PC-9 (cell line): ENCODE measurements around the gene RAB29. TPM values are rescaled to one million over a fixed set of nuclear protein-coding genes. Genes with fewer than 3 reads are reported as not detected.
A peak's percentile ranks its signal among the peaks of the same experiment; 100 is the strongest.

ENCODE experiments used
- BruUV-seq: library from RNA; stranded (reverse); fragments of 400-500 nt; replicated peaks from 2 replicates; lab custom pipeline; 2021; lab: Mats Ljungman, UMichigan
- CTCF ChIA-PET: fragments of 300-600 bp; sonication (Branson Sonifier 250); formaldehyde crosslinking; loops from one replicate; lab custom pipeline; 2022; ENCODE audit warnings: antibody characterized with exemption; lab: Charles Lee
- POLR2A ChIA-PET: fragments of 300-600 bp; sonication (Branson Sonifier 250); formaldehyde crosslinking; loops from one replicate; lab custom pipeline; 2022; ENCODE audit warnings: antibody characterized with exemption; ENCODE audit not compliant: unreplicated experiment; lab: Charles Lee
- DNase-seq, 2 experiments: peaks; one replicate each; pipeline versions ENCODE4 v3.0.0 to v3.0.0-alpha.2; 2015 to 2022; ENCODE audit warnings: mixed read lengths in 1 of 2
- H2AFZ ChIP-seq: fragments of 200-600 bp; sonication (generic); 2 replicates; pipeline ENCODE4 v1.8.1; 2017; ENCODE audit warnings: antibody characterized with exemption
- H3F3A ChIP-seq: fragments of 200-600 bp; sonication (generic); 2 replicates; pipeline ENCODE4 v1.8.1; 2017; ENCODE audit warnings: antibody characterized with exemption, mild to moderate bottlenecking, low read depth; ENCODE audit not compliant: insufficient read depth
- H3K27ac ChIP-seq: fragments of 200-600 bp; sonication (generic); 2 replicates; pipeline ENCODE4 v1.6.1; 2016; ENCODE audit warnings: mixed run types
- H3K27me3 ChIP-seq: fragments of 200-600 bp; sonication (generic); 2 replicates; pipeline ENCODE4 v1.6.1; 2016; ENCODE audit warnings: low read depth, mixed run types; ENCODE audit not compliant: insufficient read depth
- H3K36me3 ChIP-seq: fragments of 200-600 bp; sonication (generic); 2 replicates; pipeline ENCODE4 v1.6.1; 2016; ENCODE audit warnings: low read depth, mixed run types
- H3K4me1 ChIP-seq: fragments of 200-600 bp; sonication (generic); replicated peaks from 2 replicates; pipeline ENCODE4 v1.6.1; 2016; ENCODE audit warnings: mixed run types; ENCODE audit not compliant: insufficient read depth
- H3K4me2 ChIP-seq: fragments of 200-600 bp; sonication (generic); 2 replicates; pipeline ENCODE4 v1.6.1; 2017; ENCODE audit warnings: mixed run types
- H3K4me3 ChIP-seq: fragments of 200-600 bp; sonication (generic); 2 replicates; pipeline ENCODE4 v1.6.1; 2016; ENCODE audit warnings: mixed run types
- H3K79me2 ChIP-seq: fragments of 200-600 bp; sonication (generic); 2 replicates; pipeline ENCODE4 v1.6.1; 2017; ENCODE audit warnings: low read depth, mixed run types
- H3K9me2 ChIP-seq: fragments of 200-600 bp; sonication (generic); 2 replicates; pipeline ENCODE4 v1.8.1; 2017; ENCODE audit warnings: mild to moderate bottlenecking; ENCODE audit not compliant: insufficient read depth
- H3K9me3 ChIP-seq: fragments of 200-600 bp; sonication (generic); 2 replicates; pipeline ENCODE4 v1.8.1; 2016; ENCODE audit warnings: low read depth; ENCODE audit not compliant: insufficient read depth
- H4K20me1 ChIP-seq: fragments of 200-600 bp; sonication (generic); 2 replicates; pipeline ENCODE4 v1.8.1; 2017; ENCODE audit not compliant: insufficient read depth
- CTCF ChIP-seq: fragments of 200-600 bp; sonication (generic); conservative IDR thresholded peaks from 2 replicates; pipeline ENCODE4 v1.6.1; 2017; ENCODE audit warnings: mixed run types, antibody characterized with exemption, mild to moderate bottlenecking, moderate library complexity
- EZH2 ChIP-seq: fragments of 200-600 bp; sonication (generic); IDR thresholded peaks from 2 replicates; pipeline ENCODE4 v1.8.0; 2017; ENCODE audit warnings: antibody characterized with exemption, low read depth
- intact Hi-C: fragments of 100-400 bp; cut with micrococcal nuclease; formaldehyde crosslinking; loops from one replicate; pipeline ENCODE4 v1.10.0; 2022; ENCODE audit not compliant: unreplicated experiment
- total RNA-seq: library from RNA; stranded (reverse); gene quantifications from 2 replicates; pipeline ENCODE4 v1.2.3, GENCODE V29; 2021

The RAB29 gene
- total RNA-seq, 1 experiment from 2014 or later = 10.4 TPM

- Histone ChIP-seq H3K27me3 (no peaks in the 10 kb centered on the region), H3K9me3 (no peaks in the 10 kb centered on the region), H3K4me1 (peaks cover 14% of the 10 kb centered on the region), H2AFZ (peak overlapping the region; percentile 97), H3K27ac (peak overlapping the region; percentile 32; the same call in 1 of the 2 replicates), H3K4me3 (peak overlapping the region; percentile 80), H3K79me2 (peaks cover 25% of the 10 kb centered on the region; the same call in 1 of the 2 replicates), H3K36me3 (peaks cover 9% of the 10 kb centered on the region; the same call in 1 of the 2 replicates), H4K20me1 (no peaks in the 10 kb centered on the region), H3F3A (no peaks in the 10 kb centered on the region), H3K4me2 (peak overlapping the region; percentile 87), H3K9me2 (no peaks in the 10 kb centered on the region; the same call in 1 of the 2 replicates)
- CTCF ChIA-PET = no interaction called here
- TF ChIP-seq CTCF = no peak
- TF ChIP-seq EZH2 = no peak
- BruUV-seq = no TSS peak
- peak in 1 of 2 experiments; percentile 71 for DNase-seq
- POLR2A ChIA-PET = no interaction called here
- intact Hi-C loops = loop anchor here (1.0 to 5.0 kb wide), 3 partner anchors 65 to 94 kb away; no protein-coding TSS in a partner anchor
Measured at GRCh38 chr1:205813755-205814058, 38.4 kb upstream of the RAB29 start.

- intact Hi-C loops = loop anchor here (1.0 to 5.0 kb wide), 3 partner anchors 64 to 94 kb away; no protein-coding TSS in a partner anchor
- Histone ChIP-seq H3K27me3 (no peaks in the 10 kb centered on the region), H3K4me2 (peak within 1 kb of the TSS; percentile 87), H3K4me1 (peaks cover 14% of the 10 kb centered on the region), H3K9me2 (no peaks in the 10 kb centered on the region; the same call in 1 of the 2 replicates), H3K27ac (peak within 1 kb of the TSS; percentile 32), H3F3A (no peaks in the 10 kb centered on the region), H3K79me2 (peaks cover 28% of the 10 kb centered on the region; the same call in 1 of the 2 replicates), H3K9me3 (no peaks in the 10 kb centered on the region), H3K36me3 (peaks cover 9% of the 10 kb centered on the region; the same call in 1 of the 2 replicates), H4K20me1 (no peaks in the 10 kb centered on the region), H2AFZ (peak within 1 kb of the TSS; percentile 97), H3K4me3 (peak within 1 kb of the TSS; percentile 80)
- no peak for TF ChIP-seq EZH2
- TF ChIP-seq CTCF = no peak
- BruUV-seq = no TSS peak
- CTCF ChIA-PET = interaction anchor here (0.7 kb wide), 1 partner anchor 164 kb away, joined by 5 read pairs; no protein-coding TSS in a partner anchor
- DNase-seq = peak; percentile 78 to 89
- POLR2A ChIA-PET = no interaction called here
Measured at GRCh38 chr1:205812878-205813754, 37.8 kb upstream of the RAB29 start, which contains the start of gene SLC41A1. SLC41A1 (minus strand) TSS chr1:205813198; CDS start chr1:205810441, 2,757 bp downstream.

GRCh38 chr1:205812271-205812877 lies 37.1 kb upstream of the RAB29 start:
- Histone ChIP-seq H2AFZ (peak overlapping the region; percentile 97), H3K27ac (no peak overlapping the region), H3K4me3 (peak overlapping the region; percentile 80), H3K27me3 (no peaks in the 10 kb centered on the region), H3K9me2 (no peaks in the 10 kb centered on the region; the same call in 1 of the 2 replicates), H3F3A (no peaks in the 10 kb centered on the region), H3K4me1 (peaks cover 14% of the 10 kb centered on the region), H3K36me3 (peaks cover 9% of the 10 kb centered on the region; the same call in 1 of the 2 replicates), H3K4me2 (peak overlapping the region; percentile 87), H3K9me3 (no peaks in the 10 kb centered on the region), H4K20me1 (no peaks in the 10 kb centered on the region), H3K79me2 (peaks cover 29% of the 10 kb centered on the region; the same call in 1 of the 2 replicates)
- intact Hi-C loops = loop anchor here (2.0 to 5.0 kb wide), 2 partner anchors 64 to 95 kb away; no protein-coding TSS in a partner anchor
- POLR2A ChIA-PET = no interaction called here
- TSS peak; percentile 41 for BruUV-seq
- TF ChIP-seq CTCF (no peak), EZH2 (no peak)
- CTCF ChIA-PET = interaction anchor here (0.7 kb wide), 1 partner anchor 165 kb away, joined by 5 read pairs; no protein-coding TSS in a partner anchor
- peak in 1 of 2 experiments; percentile 8 for DNase-seq
